Karpas-422 (cell line): ENCODE measurements around the gene ANO4. TPM values are rescaled to one million over a fixed set of nuclear protein-coding genes. Genes with fewer than 3 reads are reported as not detected.

Source experiments
- DNase-seq: peaks from one replicate; pipeline ENCODE4 v3.0.0-alpha.2; 2015
- H2AFZ ChIP-seq: fragments of 200-600 bp; sonication (generic); 2 replicates; pipeline ENCODE4 v1.6.1; 2014; ENCODE audit warnings: antibody characterized with exemption, low read length, mixed read lengths
- H3K27ac ChIP-seq: fragments of 200-600 bp; sonication (generic); 2 replicates; pipeline ENCODE4 v1.5.1; 2014; ENCODE audit warnings: mild to moderate bottlenecking, low read length, moderate library complexity
- H3K27me3 ChIP-seq: fragments of 200-600 bp; sonication (generic); 2 replicates; pipeline ENCODE4 v1.6.1; 2014; ENCODE audit warnings: low read length, mixed read lengths
- H3K36me3 ChIP-seq: fragments of 200-600 bp; sonication (generic); 2 replicates; pipeline ENCODE4 v1.6.1; 2014; ENCODE audit warnings: low read length, mixed read lengths; ENCODE audit not compliant: insufficient read depth
- H3K4me1 ChIP-seq: fragments of 200-600 bp; sonication (generic); 2 replicates; pipeline ENCODE4 v1.6.1; 2014; ENCODE audit warnings: mild to moderate bottlenecking, low read length, mixed read lengths
- H3K4me2 ChIP-seq: fragments of 200-600 bp; sonication (generic); 2 replicates; pipeline ENCODE4 v1.6.1; 2014; ENCODE audit warnings: low read length, low read depth, mild to moderate bottlenecking; ENCODE audit not compliant: poor library complexity, severe bottlenecking
- H3K4me3 ChIP-seq: fragments of 200-600 bp; sonication (generic); 2 replicates; pipeline ENCODE4 v1.5.1; 2014; ENCODE audit warnings: mild to moderate bottlenecking, antibody characterized with exemption, low read length, mixed read lengths
- H3K79me2 ChIP-seq: fragments of 200-600 bp; sonication (generic); 2 replicates; pipeline ENCODE4 v1.6.1; 2014; ENCODE audit warnings: mild to moderate bottlenecking, low read length, mixed read lengths
- H3K9ac ChIP-seq: fragments of 200-600 bp; sonication (generic); 2 replicates; pipeline ENCODE4 v1.6.0; 2014; ENCODE audit warnings: low read length
- H3K9me2 ChIP-seq: fragments of 200-600 bp; sonication (generic), shearing (Covaris generic); replicated peaks from 2 replicates; pipeline ENCODE4 v1.6.0; 2014; ENCODE audit warnings: mild to moderate bottlenecking, low read length, moderate library complexity; ENCODE audit not compliant: insufficient read depth
- H3K9me3 ChIP-seq: fragments of 300-700, 200-600 bp; sonication (generic); 2 replicates; pipeline ENCODE4 v1.6.1; 2014; ENCODE audit warnings: low read length, mixed read lengths
- H4K20me1 ChIP-seq: fragments of 200-600 bp; sonication (generic); 2 replicates; pipeline ENCODE4 v1.6.1; 2014; ENCODE audit warnings: mild to moderate bottlenecking, antibody characterized with exemption, low read length, low read depth; ENCODE audit not compliant: insufficient read depth
- total RNA-seq: library from RNA; depleted of rRNA; stranded (reverse); fragments of >200 nt; shearing (Covaris generic); gene quantifications from 2 replicates; pipeline ENCODE4 v1.2.3, GENCODE V29; 2014; ENCODE audit warnings: low replicate concordance

The ANO4 gene
- total RNA-seq, 1 experiment from 2014 or later, result not detected

- Histone ChIP-seq H4K20me1 (no peaks in the 10 kb centered on the region), H2AFZ (no peak overlapping the region), H3K79me2 (no peaks in the 10 kb centered on the region), H3K9me2 (no peaks in the 10 kb centered on the region), H3K4me3 (no peak overlapping the region), H3K4me1 (peaks cover 30% of the 10 kb centered on the region), H3K27me3 (no peaks in the 10 kb centered on the region), H3K27ac (no peak overlapping the region), H3K36me3 (no peaks in the 10 kb centered on the region), H3K9ac (no peak overlapping the region), H3K4me2 (no peak overlapping the region), H3K9me3 (no peaks in the 10 kb centered on the region)
- no peak for DNase-seq
Measured at GRCh38 chr12:100843061-100843460, 48.5 kb downstream of the ANO4 start.

DNA sequence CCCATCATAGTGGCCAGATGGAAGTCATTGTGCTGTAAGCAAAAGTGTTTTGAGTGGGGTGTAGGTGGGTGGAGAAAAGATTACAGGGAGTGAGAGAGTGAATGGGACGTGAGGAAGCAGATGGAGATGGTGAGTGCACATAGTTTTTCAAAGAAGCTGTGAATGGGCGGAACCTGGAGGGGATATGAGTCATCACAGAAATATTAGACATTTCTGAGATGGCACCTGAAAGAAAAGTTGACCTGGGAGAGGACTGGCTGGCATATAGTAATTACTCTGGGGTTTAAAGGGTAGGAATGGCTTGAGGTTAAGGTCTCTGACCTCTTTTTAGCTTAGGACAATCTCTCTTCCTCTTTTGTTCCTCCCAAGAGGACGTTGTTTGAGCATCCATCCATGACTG, 50.5 kb downstream of the ANO4 start:
- H3K36me3 ChIP-seq, result no peaks in the 10 kb centered on the region
- H3K4me1 ChIP-seq, result peaks cover 30% of the 10 kb centered on the region
- H3K27me3 ChIP-seq, result no peaks in the 10 kb centered on the region
- H4K20me1 ChIP-seq, result no peaks in the 10 kb centered on the region
- no peak overlapping the region for H2AFZ ChIP-seq
- no peak overlapping the region for H3K9ac ChIP-seq
- no peaks in the 10 kb centered on the region for H3K9me2 ChIP-seq
- peak overlapping the region; percentile 68 for H3K4me2 ChIP-seq
- H3K27ac ChIP-seq, result no peak overlapping the region
- H3K79me2 ChIP-seq, result no peaks in the 10 kb centered on the region
- peak; percentile 88 for DNase-seq
- H3K9me3 ChIP-seq, result no peaks in the 10 kb centered on the region
- peak overlapping the region; percentile 32 for H3K4me3 ChIP-seq

DNA sequence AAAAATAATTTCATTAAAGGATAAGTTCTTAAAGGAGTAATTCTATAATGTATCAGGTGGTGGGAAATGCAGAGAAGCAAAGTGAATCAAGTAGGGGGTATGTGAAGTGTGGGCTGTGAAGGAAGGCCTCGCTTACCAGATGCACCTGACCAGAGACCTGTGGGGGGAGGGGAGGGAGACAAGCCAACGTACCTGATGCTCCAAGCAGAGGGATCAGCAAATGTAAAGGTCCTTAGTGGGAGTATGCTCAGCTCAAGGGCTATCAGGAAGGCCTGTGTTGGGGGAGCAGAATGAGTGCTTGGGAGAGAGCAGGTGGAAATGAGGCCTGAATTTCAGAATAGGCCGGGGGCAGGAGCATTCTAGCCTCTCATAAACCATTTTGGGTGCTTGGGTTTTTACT, 57.1 kb downstream of the ANO4 start:
- H2AFZ ChIP-seq, result no peak overlapping the region
- H3K4me3 ChIP-seq, result no peak overlapping the region
- no peaks in the 10 kb centered on the region for H3K9me2 ChIP-seq
- H3K9me3 ChIP-seq, result no peaks in the 10 kb centered on the region
- H3K27ac ChIP-seq, result no peak overlapping the region
- no peaks in the 10 kb centered on the region for H3K36me3 ChIP-seq
- no peaks in the 10 kb centered on the region for H3K27me3 ChIP-seq
- no peak for DNase-seq
- no peak overlapping the region for H3K4me2 ChIP-seq
- H3K4me1 ChIP-seq, result peaks cover 9% of the 10 kb centered on the region; the same call in 1 of the 2 replicates
- no peaks in the 10 kb centered on the region for H4K20me1 ChIP-seq
- H3K9ac ChIP-seq, result no peak overlapping the region
- H3K79me2 ChIP-seq, result no peaks in the 10 kb centered on the region

DNA sequence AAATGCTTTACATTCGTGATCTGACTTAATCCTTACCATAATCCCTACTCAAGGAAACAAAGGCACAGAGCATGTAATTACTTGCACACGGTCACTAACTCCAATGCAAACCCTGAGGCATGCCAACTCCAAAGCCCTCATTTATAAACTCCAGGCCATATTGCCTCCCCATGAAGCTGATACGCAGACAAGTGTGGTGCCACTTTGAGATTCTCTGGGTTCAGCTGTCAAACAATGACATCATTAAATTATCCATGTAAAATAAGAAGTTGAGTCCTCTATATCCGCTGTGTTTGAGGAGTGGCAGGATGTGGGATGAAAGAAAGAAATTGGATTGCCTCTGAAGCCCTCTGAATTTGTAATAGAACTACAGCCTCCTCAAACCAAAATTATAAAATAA, 62.8 kb downstream of the ANO4 start:
- Histone ChIP-seq H3K4me2 (no peak overlapping the region), H3K4me1 (peaks cover 4% of the 10 kb centered on the region; the same call in 1 of the 2 replicates), H3K9me2 (no peaks in the 10 kb centered on the region), H3K36me3 (no peaks in the 10 kb centered on the region), H4K20me1 (no peaks in the 10 kb centered on the region), H3K27me3 (no peaks in the 10 kb centered on the region), H3K4me3 (no peak overlapping the region), H3K79me2 (no peaks in the 10 kb centered on the region), H3K27ac (no peak overlapping the region), H3K9ac (no peak overlapping the region), H3K9me3 (no peaks in the 10 kb centered on the region), H2AFZ (no peak overlapping the region)
- DNase-seq, result no peak

DNA sequence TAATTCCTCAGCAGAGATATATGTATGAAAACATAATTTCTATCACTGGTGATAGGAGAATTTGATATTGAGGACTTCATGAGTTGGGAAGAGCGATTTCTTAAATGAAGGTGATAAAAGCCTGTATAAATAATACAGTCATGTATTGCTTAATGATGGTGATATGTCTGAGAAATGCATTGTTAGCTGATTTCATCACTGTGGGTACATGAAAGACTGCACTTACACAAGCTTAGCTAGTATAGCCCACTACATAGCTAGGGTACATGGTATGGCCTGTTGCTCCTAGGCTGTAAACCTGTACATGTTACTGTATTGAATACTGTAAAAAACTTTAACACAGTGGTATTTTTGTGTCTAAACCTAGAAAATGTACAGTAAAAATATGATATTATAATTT, 63.4 kb downstream of the ANO4 start:
- Histone ChIP-seq H3K36me3 (no peaks in the 10 kb centered on the region), H4K20me1 (no peaks in the 10 kb centered on the region), H3K27me3 (no peaks in the 10 kb centered on the region), H3K9me3 (no peaks in the 10 kb centered on the region), H3K4me2 (no peak overlapping the region), H2AFZ (no peak overlapping the region), H3K27ac (no peak overlapping the region), H3K79me2 (no peaks in the 10 kb centered on the region), H3K4me3 (no peak overlapping the region), H3K9ac (no peak overlapping the region), H3K4me1 (peaks cover 4% of the 10 kb centered on the region; the same call in 1 of the 2 replicates), H3K9me2 (no peaks in the 10 kb centered on the region)
- DNase-seq, result no peak

DNA sequence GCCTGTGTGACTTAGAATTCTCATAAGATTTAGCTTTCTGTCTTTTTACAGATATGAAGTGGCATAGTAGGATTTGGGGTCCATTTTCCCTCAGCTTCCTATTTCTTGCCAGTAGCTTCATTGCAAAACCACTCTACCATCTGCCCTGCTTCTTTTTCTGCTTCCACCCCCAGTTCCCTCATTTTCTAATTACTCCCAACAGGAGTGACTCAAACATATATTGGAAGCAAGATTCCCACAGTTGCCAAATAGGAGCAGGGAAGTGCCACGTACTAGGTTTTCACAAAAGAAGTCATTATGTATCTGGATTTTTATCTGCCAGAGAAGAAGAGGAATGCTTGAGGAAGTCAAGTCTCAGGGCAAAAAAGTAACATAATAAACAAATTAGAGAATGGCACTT, 64.1 kb downstream of the ANO4 start:
- H3K27ac ChIP-seq, result no peak overlapping the region
- H3K9ac ChIP-seq, result no peak overlapping the region
- no peaks in the 10 kb centered on the region for H4K20me1 ChIP-seq
- no peaks in the 10 kb centered on the region for H3K27me3 ChIP-seq
- no peak overlapping the region for H3K4me3 ChIP-seq
- H3K4me1 ChIP-seq, result peaks cover 4% of the 10 kb centered on the region; the same call in 1 of the 2 replicates
- DNase-seq, result no peak
- H3K9me3 ChIP-seq, result no peaks in the 10 kb centered on the region
- no peaks in the 10 kb centered on the region for H3K79me2 ChIP-seq
- no peak overlapping the region for H3K4me2 ChIP-seq
- no peak overlapping the region for H2AFZ ChIP-seq
- no peaks in the 10 kb centered on the region for H3K9me2 ChIP-seq
- no peaks in the 10 kb centered on the region for H3K36me3 ChIP-seq

DNA sequence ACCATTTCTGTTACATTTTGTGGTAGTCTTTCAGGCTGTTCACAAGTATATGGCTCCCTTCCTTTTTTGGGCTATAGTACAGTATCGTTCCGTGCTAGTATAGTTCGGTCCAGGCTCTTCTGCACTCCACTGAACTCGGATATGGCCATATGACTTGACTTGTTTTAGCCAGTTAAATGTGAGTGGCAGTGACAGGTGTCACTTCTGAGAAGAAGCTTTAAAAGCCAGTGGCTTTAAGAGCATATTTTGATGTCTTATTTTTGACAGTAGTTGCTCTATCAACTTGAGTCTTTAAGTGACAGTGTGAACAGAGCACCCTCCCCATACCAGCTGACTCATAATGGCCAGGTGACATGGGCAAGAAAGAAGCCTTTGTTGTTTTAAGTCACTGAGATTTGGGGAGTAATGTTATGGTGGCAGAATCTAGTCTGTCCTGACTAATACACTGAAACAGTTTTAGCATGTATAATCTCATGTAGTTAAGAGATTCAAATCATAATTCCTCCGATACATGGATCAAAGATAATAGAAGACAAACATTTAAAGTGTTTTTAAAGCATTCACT, 64.6 kb downstream of the ANO4 start:
- Histone ChIP-seq H3K4me1 (peaks cover 4% of the 10 kb centered on the region; the same call in 1 of the 2 replicates), H3K9me3 (no peaks in the 10 kb centered on the region), H2AFZ (no peak overlapping the region), H3K4me2 (no peak overlapping the region), H3K79me2 (no peaks in the 10 kb centered on the region), H3K4me3 (no peak overlapping the region), H4K20me1 (no peaks in the 10 kb centered on the region), H3K27me3 (peaks cover 3% of the 10 kb centered on the region; the same call in 1 of the 2 replicates), H3K9ac (no peak overlapping the region), H3K27ac (no peak overlapping the region), H3K36me3 (no peaks in the 10 kb centered on the region), H3K9me2 (no peaks in the 10 kb centered on the region)
- no peak for DNase-seq

DNA sequence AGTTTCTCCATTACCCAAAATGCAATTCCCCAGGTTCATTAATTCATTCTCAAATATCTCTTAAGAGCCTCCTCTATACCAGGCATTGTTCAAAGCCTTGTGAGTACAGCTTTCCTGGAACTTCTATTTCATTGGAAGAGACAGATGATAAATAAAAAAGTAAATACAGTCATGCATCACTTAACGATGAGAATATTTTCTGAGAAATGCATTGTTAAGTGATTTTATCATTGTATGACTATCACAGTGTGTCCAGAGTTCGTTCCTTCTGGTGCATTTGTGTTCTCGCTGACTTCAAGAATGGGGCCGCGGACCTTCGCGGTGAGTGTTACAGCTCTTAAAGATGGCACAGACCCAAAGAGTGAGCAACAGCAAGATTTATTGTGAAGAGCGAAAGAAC, 66.0 kb downstream of the ANO4 start:
- Histone ChIP-seq H3K79me2 (no peaks in the 10 kb centered on the region), H3K4me2 (no peak overlapping the region), H3K36me3 (no peaks in the 10 kb centered on the region), H3K4me3 (no peak overlapping the region), H2AFZ (no peak overlapping the region), H3K9me2 (no peaks in the 10 kb centered on the region), H3K27me3 (peaks cover 3% of the 10 kb centered on the region; the same call in 1 of the 2 replicates), H3K4me1 (no peaks in the 10 kb centered on the region), H3K9ac (no peak overlapping the region), H3K27ac (no peak overlapping the region), H3K9me3 (no peaks in the 10 kb centered on the region), H4K20me1 (no peaks in the 10 kb centered on the region)
- no peak for DNase-seq
